HEK293T (cell line): ENCODE data around the gene CDC42SE1.

Experiments
- CTCF ChIA-PET: fragments of 350-600 bp; formaldehyde crosslinking; extraction: SDS; loops from one replicate; lab custom pipeline; 2021; ENCODE audit warnings: antibody characterized with exemption, inconsistent platforms; lab: Yijun Ruan, JAX
- POLR2A ChIA-PET: fragments of 350-600 bp; formaldehyde crosslinking; extraction: SDS; loops from one replicate; lab custom pipeline; 2020; ENCODE audit warnings: antibody characterized with exemption, inconsistent platforms; lab: Yijun Ruan, JAX
- DNase-seq: peaks from one replicate; pipeline ENCODE4 v3.0.0; 2012; ENCODE audit warnings: mixed read lengths; ENCODE audit errors: extremely low spot score
- ARNT ChIP-seq: fragments of 450-650 bp; IDR thresholded peaks from 2 replicates; pipeline ENCODE4 v1.6.1; 2017; ENCODE audit warnings: mild to moderate bottlenecking
- BHLHE40 ChIP-seq: fragments of 450-650 bp; IDR thresholded peaks from 2 replicates; pipeline ENCODE4 v1.6.1; 2016; ENCODE audit warnings: mild to moderate bottlenecking, moderate library complexity, borderline replicate concordance
- CTBP1 ChIP-seq: fragments of 450-650 bp; IDR thresholded peaks from 2 replicates; pipeline ENCODE4 v1.6.1; 2016; ENCODE audit warnings: borderline replicate concordance
- ELF4 ChIP-seq: fragments of 450-650 bp; IDR thresholded peaks from 2 replicates; pipeline ENCODE4 v1.6.1; 2017; ENCODE audit warnings: antibody characterized with exemption
- FOXA1 ChIP-seq: fragments of 450-650 bp; IDR thresholded peaks from 2 replicates; pipeline ENCODE4 v1.6.1; 2016; ENCODE audit warnings: mild to moderate bottlenecking
- FOXK2 ChIP-seq: fragments of 450-650 bp; IDR thresholded peaks from 2 replicates; pipeline ENCODE4 v1.6.1; 2016; ENCODE audit warnings: mild to moderate bottlenecking
- FOXM1 ChIP-seq: fragments of 450-650 bp; IDR thresholded peaks from 2 replicates; pipeline ENCODE4 v1.6.1; 2017; ENCODE audit warnings: mild to moderate bottlenecking, borderline replicate concordance
- HDGF ChIP-seq: fragments of 450-650 bp; IDR thresholded peaks from 2 replicates; pipeline ENCODE4 v1.6.1; 2017; ENCODE audit warnings: antibody characterized with exemption, borderline replicate concordance
- L3MBTL2 ChIP-seq: fragments of 450-650 bp; conservative IDR thresholded peaks from 2 replicates; pipeline ENCODE4 v1.6.1; 2016; ENCODE audit warnings: mild to moderate bottlenecking
- LEF1 ChIP-seq: fragments of 450-650 bp; IDR thresholded peaks from 2 replicates; pipeline ENCODE4 v1.6.1; 2017; ENCODE audit warnings: mild to moderate bottlenecking, borderline replicate concordance
- NFRKB ChIP-seq: fragments of 450-650 bp; IDR thresholded peaks from 2 replicates; pipeline ENCODE4 v1.6.1; 2016; ENCODE audit warnings: mild to moderate bottlenecking, moderate library complexity
- PKNOX1 ChIP-seq: fragments of 450-650 bp; IDR thresholded peaks from 2 replicates; pipeline ENCODE4 v1.6.1; 2016
- SP1 ChIP-seq: fragments of 450-650 bp; IDR thresholded peaks from 2 replicates; pipeline ENCODE4 v1.6.1; 2017
- SUZ12 ChIP-seq: fragments of 450-650 bp; IDR thresholded peaks from 2 replicates; pipeline ENCODE4 v1.6.1; 2016; ENCODE audit warnings: mild to moderate bottlenecking
- TARDBP ChIP-seq: fragments of 450-650 bp; IDR thresholded peaks from 2 replicates; pipeline ENCODE4 v1.6.1; 2016
- ZNF384 ChIP-seq: fragments of 450-650 bp; IDR thresholded peaks from 2 replicates; pipeline ENCODE4 v1.6.1; 2016

Gene CDC42SE1

GRCh38 chr1:151061704-151062103, 2.3 kb upstream of the CDC42SE1 start:
- TF ChIP-seq ELF4 = no peak
- no peak for TF ChIP-seq CTBP1
- no peak for TF ChIP-seq SUZ12
- TF ChIP-seq PKNOX1 = no peak
- TF ChIP-seq ZNF384 = no peak
- no peak for TF ChIP-seq HDGF
- no peak for TF ChIP-seq LEF1
- no peak for TF ChIP-seq SP1
- no peak for TF ChIP-seq FOXM1
- TF ChIP-seq L3MBTL2 = no peak
- no peak for TF ChIP-seq FOXA1
- TF ChIP-seq FOXK2 = no peak
- no peak for TF ChIP-seq BHLHE40
- TF ChIP-seq ARNT = no peak
- no peak for TF ChIP-seq NFRKB
- CTCF ChIA-PET = interaction anchor here (1.3 kb wide), 1 partner anchor 11 kb away, joined by 5 read pairs; no protein-coding TSS in a partner anchor
- POLR2A ChIA-PET = interaction anchor here (1.5 to 6.6 kb wide), 5 partner anchors 9 to 128 kb away, joined by 3 to 69 read pairs (median 10); partner anchors contain the start of genes C1orf56, GABPB2, MINDY1 and VPS72
- no peak for DNase-seq

GRCh38 chr1:151060657-151061421, 1.4 kb upstream of the CDC42SE1 start:
- POLR2A ChIA-PET = interaction anchor here (1.5 to 6.6 kb wide), 5 partner anchors 10 to 129 kb away, joined by 3 to 69 read pairs (median 10); partner anchors contain the start of genes C1orf56, GABPB2, MINDY1 and VPS72
- no peak for TF ChIP-seq PKNOX1
- TF ChIP-seq FOXA1 = no peak
- CTCF ChIA-PET = interaction anchor here (0.6 to 0.9 kb wide), 4 partner anchors 37 to 235 kb away, joined by 3 to 4 read pairs (median 3); partner anchors contain the start of gene TNFAIP8L2
- DNase-seq = no peak

- TF ChIP-seq SUZ12 (no peak), ARNT (no peak), FOXK2 (no peak), BHLHE40 (no peak), PKNOX1 (peak; percentile 61)
- POLR2A ChIA-PET = interaction anchor here (0.7 to 6.6 kb wide), 9 partner anchors 8 to 481 kb away, joined by 3 to 69 read pairs (median 3); partner anchors contain the start of genes C1orf56, GABPB2 and MCL1
- peak; percentile 58 for DNase-seq
- CTCF ChIA-PET = interaction anchor here (0.6 to 0.9 kb wide), 4 partner anchors 95 to 534 kb away, joined by 3 to 11 read pairs (median 5); no protein-coding TSS in a partner anchor
Observed at GRCh38 chr1:151060007-151060656, 710 bp upstream of the CDC42SE1 start, which contains the start of gene MLLT11. Gene MLLT11 (plus strand): TSS chr1:151060397. CDS start chr1:151067225, 6,828 bp downstream.

- no peak for DNase-seq
- POLR2A ChIA-PET = interaction anchor here (0.9 to 6.6 kb wide), 7 partner anchors 9 to 96 kb away, joined by 3 to 69 read pairs (median 5); partner anchors contain the start of genes C1orf56 and GABPB2
- TF ChIP-seq PKNOX1 (peak; percentile 42), BHLHE40 (no peak), SUZ12 (no peak), FOXK2 (no peak)
- CTCF ChIA-PET = interaction anchor here (0.9 to 1.1 kb wide), 3 partner anchors 9 to 134 kb away, joined by 3 to 11 read pairs (median 3); no protein-coding TSS in a partner anchor
Observed at GRCh38 chr1:151058692-151059091, 730 bp downstream of the CDC42SE1 start.

- ChIA-PET POLR2A (no interaction called here), CTCF (no interaction called here)
- DNase-seq = no peak
- TF ChIP-seq FOXA1 = no peak
- no peak for TF ChIP-seq ELF4
- no peak for TF ChIP-seq ARNT
- no peak for TF ChIP-seq FOXM1
- no peak for TF ChIP-seq CTBP1
- no peak for TF ChIP-seq L3MBTL2
- TF ChIP-seq FOXK2 = no peak
- no peak for TF ChIP-seq PKNOX1
- no peak for TF ChIP-seq TARDBP
Observed at GRCh38 chr1:151056149-151056548, 3.3 kb downstream of the CDC42SE1 start.
